Effector memory CD4-positive, alpha-beta T cell (primary cell): Measurements from ENCODE around the gene POMGNT1.

Experiments used
- DNase-seq, 3 donors: peaks; one replicate each; pipeline ENCODE4 v3.0.0-alpha.2; 2020
- H3K27ac ChIP-seq: 2 replicates; pipeline ENCODE4 v1.7.0; 2013; ENCODE audit warnings: mild to moderate bottlenecking, low read length, moderate library complexity; ENCODE audit not compliant: insufficient read depth, poor library complexity, severe bottlenecking
- H3K27me3 ChIP-seq: replicated peaks from 2 replicates; pipeline ENCODE4 v1.7.0; 2013; ENCODE audit warnings: mild to moderate bottlenecking, low read length; ENCODE audit not compliant: insufficient read depth, control insufficient read depth, poor library complexity, severe bottlenecking
- H3K36me3 ChIP-seq: 2 replicates; pipeline ENCODE4 v1.7.0; 2013; ENCODE audit warnings: mild to moderate bottlenecking, low read length, moderate library complexity; ENCODE audit not compliant: control insufficient read depth, insufficient read depth
- H3K4me1 ChIP-seq: 2 replicates; pipeline ENCODE4 v1.7.0; 2013; ENCODE audit warnings: low read length, mild to moderate bottlenecking; ENCODE audit not compliant: control insufficient read depth, insufficient read depth, poor library complexity, severe bottlenecking
- H3K4me3 ChIP-seq: 2 replicates; pipeline ENCODE4 v1.7.0; 2013; ENCODE audit warnings: low read length, low read depth, mild to moderate bottlenecking; ENCODE audit not compliant: insufficient read depth, poor library complexity, severe bottlenecking
- H3K9me3 ChIP-seq: 2 replicates; pipeline ENCODE4 v1.7.0; 2013; ENCODE audit warnings: mild to moderate bottlenecking, low read length, moderate library complexity; ENCODE audit not compliant: control insufficient read depth

Gene POMGNT1

GRCh38 chr1:46211051-46211450 lies 12.8 kb upstream of the POMGNT1 start:
- Histone ChIP-seq H3K9me3 (no peaks in the 10 kb centered on the region), H3K27me3 (no peaks in the 10 kb centered on the region), H3K4me3 (no peak overlapping the region), H3K27ac (no peak overlapping the region), H3K4me1 (no peaks in the 10 kb centered on the region), H3K36me3 (no peaks in the 10 kb centered on the region)
- no peak for DNase-seq

GRCh38 chr1:46210561-46210960 lies 12.3 kb upstream of the POMGNT1 start:
- H3K9me3 ChIP-seq, result no peaks in the 10 kb centered on the region
- H3K36me3 ChIP-seq, result no peaks in the 10 kb centered on the region
- DNase-seq, result no peak
- no peak overlapping the region for H3K27ac ChIP-seq
- H3K4me3 ChIP-seq, result no peak overlapping the region
- H3K27me3 ChIP-seq, result no peaks in the 10 kb centered on the region
- H3K4me1 ChIP-seq, result no peaks in the 10 kb centered on the region

GRCh38 chr1:46206399-46206798 lies 8.2 kb upstream of the POMGNT1 start:
- Histone ChIP-seq H3K9me3 (no peaks in the 10 kb centered on the region), H3K4me3 (no peak overlapping the region), H3K36me3 (no peaks in the 10 kb centered on the region), H3K27me3 (no peaks in the 10 kb centered on the region), H3K4me1 (peaks cover 7% of the 10 kb centered on the region), H3K27ac (no peak overlapping the region)
- no peak for DNase-seq

- no peak overlapping the region for H3K4me3 ChIP-seq
- no peak overlapping the region for H3K27ac ChIP-seq
- no peaks in the 10 kb centered on the region for H3K9me3 ChIP-seq
- no peak for DNase-seq
- H3K27me3 ChIP-seq, result no peaks in the 10 kb centered on the region
- H3K36me3 ChIP-seq, result no peaks in the 10 kb centered on the region
- H3K4me1 ChIP-seq, result peaks cover 7% of the 10 kb centered on the region
These were observed 7.6 kb upstream of the POMGNT1 start for GRCh38 chr1:46205791-46206190.

- no peak for DNase-seq
- Histone ChIP-seq H3K9me3 (no peaks in the 10 kb centered on the region), H3K4me3 (no peak overlapping the region), H3K36me3 (no peaks in the 10 kb centered on the region), H3K27ac (no peak overlapping the region), H3K27me3 (no peaks in the 10 kb centered on the region), H3K4me1 (peaks cover 7% of the 10 kb centered on the region)
These were observed 6.9 kb upstream of the POMGNT1 start for GRCh38 chr1:46205141-46205540.

- Histone ChIP-seq H3K4me3 (no peak overlapping the region), H3K4me1 (peaks cover 7% of the 10 kb centered on the region), H3K27ac (no peak overlapping the region), H3K9me3 (no peaks in the 10 kb centered on the region), H3K36me3 (no peaks in the 10 kb centered on the region), H3K27me3 (no peaks in the 10 kb centered on the region)
- no peak for DNase-seq
These were observed 6.1 kb upstream of the POMGNT1 start for GRCh38 chr1:46204406-46204742.

GRCh38 chr1:46203738-46204405 lies 5.6 kb upstream of the POMGNT1 start:
- Histone ChIP-seq H3K27me3 (no peaks in the 10 kb centered on the region), H3K36me3 (no peaks in the 10 kb centered on the region), H3K27ac (no peak overlapping the region), H3K4me1 (peaks cover 7% of the 10 kb centered on the region), H3K4me3 (no peak overlapping the region), H3K9me3 (no peaks in the 10 kb centered on the region)
- no peak for DNase-seq

- Histone ChIP-seq H3K9me3 (no peaks in the 10 kb centered on the region), H3K36me3 (peaks cover 17% of the 10 kb centered on the region), H3K27me3 (no peaks in the 10 kb centered on the region), H3K4me3 (no peak overlapping the region), H3K27ac (no peak overlapping the region), H3K4me1 (peaks cover 14% of the 10 kb centered on the region)
- no peak for DNase-seq
These were observed 1.1 kb upstream of the POMGNT1 start for GRCh38 chr1:46199233-46199749.

- H3K4me1 ChIP-seq, result peaks cover 7% of the 10 kb centered on the region
- peaks cover 29% of the 10 kb centered on the region for H3K36me3 ChIP-seq
- no peaks in the 10 kb centered on the region for H3K27me3 ChIP-seq
- H3K9me3 ChIP-seq, result no peaks in the 10 kb centered on the region
- H3K27ac ChIP-seq, result peak overlapping the region; percentile 61
- H3K4me3 ChIP-seq, result peak overlapping the region; percentile 59
- DNase-seq, result no peak
These were observed 672 bp downstream of the POMGNT1 start for GRCh38 chr1:46197560-46197963.

- Histone ChIP-seq H3K9me3 (no peaks in the 10 kb centered on the region), H3K27me3 (no peaks in the 10 kb centered on the region), H3K36me3 (peaks cover 38% of the 10 kb centered on the region), H3K27ac (no peak overlapping the region), H3K4me3 (no peak overlapping the region), H3K4me1 (peaks cover 7% of the 10 kb centered on the region)
- DNase-seq, result no peak
These were observed 1.6 kb downstream of the POMGNT1 start for GRCh38 chr1:46196609-46197008.
